ENCODE results near the gene CCDC87.

DNA sequence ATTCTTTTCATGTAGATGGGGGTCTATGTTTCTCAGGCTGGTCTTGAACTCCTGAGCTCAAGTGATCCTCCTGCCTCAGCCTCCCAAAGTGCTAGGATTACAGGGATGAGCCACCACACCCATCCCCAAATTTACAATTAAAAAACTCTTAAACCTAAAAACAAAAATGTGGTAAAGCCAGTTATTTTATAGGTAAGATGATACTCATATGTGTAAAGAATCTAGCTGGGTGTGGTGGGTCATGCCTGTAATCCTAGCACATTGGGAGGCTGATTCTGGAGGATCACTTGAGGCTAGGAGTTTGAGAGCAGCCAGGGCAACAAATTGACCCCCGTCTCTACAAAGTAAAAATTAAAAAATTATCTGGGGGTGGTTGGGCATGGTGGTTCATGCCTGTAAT, 19.6 kb upstream of the CCDC87 start:
- TF ChIP-seq EZH2 (IDR thresholded peaks at IDR 0.05; ENCODE audit: borderline replicate concordance), result no peak
- TF ChIP-seq, protein P1, sequence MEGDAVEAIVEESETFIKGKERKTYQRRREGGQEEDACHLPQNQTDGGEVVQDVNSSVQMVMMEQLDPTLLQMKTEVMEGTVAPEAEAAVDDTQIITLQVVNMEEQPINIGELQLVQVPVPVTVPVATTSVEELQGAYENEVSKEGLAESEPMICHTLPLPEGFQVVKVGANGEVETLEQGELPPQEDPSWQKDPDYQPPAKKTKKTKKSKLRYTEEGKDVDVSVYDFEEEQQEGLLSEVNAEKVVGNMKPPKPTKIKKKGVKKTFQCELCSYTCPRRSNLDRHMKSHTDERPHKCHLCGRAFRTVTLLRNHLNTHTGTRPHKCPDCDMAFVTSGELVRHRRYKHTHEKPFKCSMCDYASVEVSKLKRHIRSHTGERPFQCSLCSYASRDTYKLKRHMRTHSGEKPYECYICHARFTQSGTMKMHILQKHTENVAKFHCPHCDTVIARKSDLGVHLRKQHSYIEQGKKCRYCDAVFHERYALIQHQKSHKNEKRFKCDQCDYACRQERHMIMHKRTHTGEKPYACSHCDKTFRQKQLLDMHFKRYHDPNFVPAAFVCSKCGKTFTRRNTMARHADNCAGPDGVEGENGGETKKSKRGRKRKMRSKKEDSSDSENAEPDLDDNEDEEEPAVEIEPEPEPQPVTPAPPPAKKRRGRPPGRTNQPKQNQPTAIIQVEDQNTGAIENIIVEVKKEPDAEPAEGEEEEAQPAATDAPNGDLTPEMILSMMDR (IDR thresholded peaks at IDR 0.05; ENCODE audit: poor library complexity), result no peak
- no peak for TF ChIP-seq EZH2phosphoT487 (IDR thresholded peaks at IDR 0.05; ENCODE audit: low read depth, severe bottlenecking, unreplicated experiment)

Measured in hepatocyte (in vitro differentiated cells).